ENCODE results near the gene SLC49A3.
"Not testable (repeated sequence)": the region's sequence is repeated elsewhere in the genome, so short reads cannot be mapped to it uniquely, and the experiment has no call there.

SLC49A3 gene

GRCh38 chr4:688854-689681 is at the start of gene SLC49A3:
SLC49A3 (minus strand) TSS chr4:689151; CDS start chr4:689127, 24 bp downstream.
- no peak for DNase-seq (ENCODE audit: low spot score)

DNA sequence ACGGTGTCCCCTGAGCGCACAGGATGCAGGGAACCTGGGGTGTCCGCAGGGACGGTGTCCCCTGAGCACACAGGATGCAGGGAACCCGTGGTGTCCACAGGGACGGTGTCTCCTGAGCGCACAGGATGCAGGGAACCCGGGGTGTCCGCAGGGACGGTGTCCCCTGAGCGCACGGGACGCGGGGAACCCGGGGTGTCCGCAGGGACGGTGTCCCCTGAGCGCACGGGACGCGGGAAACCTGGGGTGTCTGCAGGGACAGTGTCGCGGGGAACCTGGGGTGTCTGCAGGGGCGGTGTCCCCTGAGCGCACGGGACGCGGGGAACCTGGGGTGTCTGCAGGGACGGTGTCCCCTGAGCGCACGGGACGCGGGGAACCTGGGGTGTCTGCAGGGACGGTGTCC is 47.6 kb upstream of the SLC49A3 start:
- not testable (repeated sequence) for DNase-seq (ENCODE audit: low spot score)

- no peak for DNase-seq (ENCODE audit: low spot score)
Measured at GRCh38 chr4:735583-735982, 46.6 kb upstream of the SLC49A3 start.

GRCh38 chr4:734951-735350 is 46.0 kb upstream of the SLC49A3 start:
- no peak for DNase-seq (ENCODE audit: low spot score)

- DNase-seq (ENCODE audit: low spot score): no peak
Measured at GRCh38 chr4:734075-734474, 45.1 kb upstream of the SLC49A3 start.

DNA sequence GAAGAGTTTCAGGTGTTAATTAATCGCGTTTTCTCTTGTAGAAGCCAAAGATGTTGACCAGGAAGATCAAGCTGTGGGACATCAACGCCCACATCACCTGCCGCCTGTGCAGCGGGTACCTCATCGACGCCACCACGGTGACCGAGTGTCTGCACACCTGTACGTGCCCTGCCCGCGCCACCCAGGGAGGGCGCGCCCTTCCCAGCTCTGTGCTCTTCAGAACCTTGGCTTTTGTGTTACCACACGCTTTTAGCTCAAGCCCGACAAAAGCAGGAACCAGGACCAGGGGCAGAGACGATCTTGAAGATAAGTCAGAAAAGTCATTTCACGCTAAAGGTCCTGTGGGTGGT is 44.7 kb upstream of the SLC49A3 start:
- DNase-seq (ENCODE audit: low spot score): no peak

DNA sequence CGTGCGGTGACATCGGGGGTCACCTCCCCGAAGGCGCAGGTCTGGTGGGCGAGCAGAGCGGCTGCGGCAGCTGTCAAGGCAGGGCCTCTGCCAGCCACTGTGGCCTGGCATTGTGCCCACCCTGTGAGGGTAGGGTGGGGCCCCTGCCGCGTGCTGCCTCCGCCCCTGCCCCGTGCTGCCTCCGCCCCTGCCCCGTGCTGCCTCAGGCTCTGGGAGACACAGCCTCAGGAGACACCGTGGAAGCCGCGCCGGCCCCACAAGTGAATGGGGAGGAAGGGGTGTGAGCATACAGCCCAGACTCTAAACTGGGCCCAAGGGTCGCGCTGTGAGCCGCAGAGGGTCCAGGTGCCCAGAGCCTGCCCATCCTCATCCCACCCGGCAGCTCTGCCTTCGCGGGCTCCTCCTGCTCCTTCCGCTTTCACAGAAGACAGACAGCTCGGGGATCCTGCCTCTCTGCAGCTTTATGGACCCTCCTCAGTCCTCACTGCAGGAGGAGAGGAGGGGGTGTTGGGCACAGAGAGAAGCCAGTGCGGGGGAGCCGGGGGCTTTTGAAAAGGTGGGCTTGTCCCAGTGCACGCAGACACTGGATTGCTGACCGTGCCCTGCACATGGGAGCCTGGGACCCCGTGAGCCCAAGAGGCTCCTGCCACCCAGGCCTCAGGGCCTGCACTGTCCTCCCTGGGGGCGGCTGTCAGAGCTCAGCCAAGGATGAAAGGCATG is 44.1 kb upstream of the SLC49A3 start:
- no peak for DNase-seq (ENCODE audit: low spot score)

DNA sequence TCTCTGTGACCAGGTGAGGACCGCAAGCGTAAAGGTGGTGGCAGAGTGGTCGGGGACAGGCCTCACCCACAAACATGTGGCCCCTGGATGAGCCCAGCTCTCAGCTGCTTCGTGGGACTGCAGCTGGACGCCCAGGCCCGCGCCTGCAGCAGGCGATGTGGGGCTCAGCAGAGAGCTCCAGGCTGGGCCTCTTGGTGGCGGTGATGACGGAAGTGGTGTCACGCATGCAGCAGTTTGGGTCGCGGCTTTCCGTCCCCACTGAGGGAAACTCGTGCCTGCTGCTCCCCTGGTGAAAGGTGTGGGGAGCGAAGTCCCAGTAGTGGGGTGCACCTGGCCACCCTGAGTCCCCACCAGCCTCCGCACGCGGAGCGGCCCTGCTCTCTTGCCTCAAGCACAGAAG is 43.5 kb upstream of the SLC49A3 start:
- DNase-seq (ENCODE audit: low spot score): no peak

DNA sequence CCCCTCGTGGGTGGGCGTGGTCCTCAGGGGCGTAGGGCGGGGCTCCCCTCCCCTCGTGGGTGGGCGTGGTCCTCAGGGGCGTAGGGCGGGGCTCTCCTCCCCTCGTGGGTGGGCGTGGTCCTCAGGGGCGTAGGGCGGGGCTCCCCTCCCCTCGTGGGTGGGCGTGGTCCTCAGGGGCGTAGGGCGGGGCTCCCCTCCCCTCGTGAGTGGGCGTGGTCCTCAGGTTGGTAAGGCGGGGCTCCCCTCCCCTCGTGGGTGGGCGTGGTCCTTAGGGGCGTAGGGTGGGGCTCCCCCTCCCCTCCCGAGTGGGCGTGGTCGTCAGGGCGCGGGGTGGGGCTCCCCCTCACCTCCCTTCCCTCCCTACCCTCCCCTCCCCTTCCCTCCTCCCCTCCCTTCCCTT is 43.0 kb upstream of the SLC49A3 start:
- DNase-seq (ENCODE audit: low spot score): not testable (repeated sequence)

- DNase-seq (ENCODE audit: low spot score): not testable (repeated sequence)
Measured at GRCh38 chr4:730946-731904, 42.3 kb upstream of the SLC49A3 start.

DNA sequence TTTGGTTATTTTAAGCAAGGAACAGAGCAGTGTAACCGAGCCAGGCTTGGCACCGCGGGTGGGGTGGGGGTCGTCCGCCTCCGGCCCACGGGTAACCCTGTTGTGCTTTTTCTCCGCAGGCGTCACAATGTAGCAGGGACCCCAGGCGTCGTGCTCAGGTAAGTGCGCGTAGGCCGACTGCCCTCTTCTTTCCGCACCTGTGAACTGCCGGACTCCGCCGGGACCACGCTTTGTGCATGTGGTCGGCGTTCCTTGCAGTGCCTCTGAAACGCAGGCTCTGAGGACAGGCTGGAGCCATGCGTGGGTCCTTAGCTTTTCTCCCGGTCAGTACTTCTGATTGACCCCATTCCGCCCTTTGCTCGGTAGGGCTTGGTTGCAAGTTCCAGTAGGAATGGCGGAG is 41.6 kb upstream of the SLC49A3 start:
- no peak for DNase-seq (ENCODE audit: low spot score)

- no peak for DNase-seq (ENCODE audit: low spot score)
Measured at GRCh38 chr4:729336-730315, 40.7 kb upstream of the SLC49A3 start.

DNA sequence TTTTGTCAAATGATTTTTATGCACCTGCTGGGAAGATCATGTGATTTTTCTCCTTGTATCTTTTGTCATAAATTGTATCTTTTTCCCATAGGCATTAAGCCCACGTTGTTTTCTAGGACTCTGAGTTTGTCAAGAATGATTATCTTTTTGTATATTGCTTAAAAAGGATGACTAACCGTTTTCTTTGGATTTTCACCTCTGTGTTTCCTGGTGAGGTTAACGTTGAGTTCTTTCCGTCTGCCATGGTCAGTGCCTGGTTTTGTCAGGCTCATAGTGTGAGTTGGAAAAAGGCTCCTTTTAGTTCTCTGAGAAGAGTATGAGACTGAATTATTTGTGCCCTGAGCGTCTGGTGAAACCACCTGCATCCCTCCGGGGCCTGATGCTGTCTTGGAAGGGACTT is 38.6 kb upstream of the SLC49A3 start:
- no peak for DNase-seq (ENCODE audit: low spot score)

- no peak for DNase-seq (ENCODE audit: low spot score)
Measured at GRCh38 chr4:726838-727237, 37.9 kb upstream of the SLC49A3 start.

- no peak for DNase-seq (ENCODE audit: low spot score)
Measured at GRCh38 chr4:726235-726787, 37.4 kb upstream of the SLC49A3 start.

DNA sequence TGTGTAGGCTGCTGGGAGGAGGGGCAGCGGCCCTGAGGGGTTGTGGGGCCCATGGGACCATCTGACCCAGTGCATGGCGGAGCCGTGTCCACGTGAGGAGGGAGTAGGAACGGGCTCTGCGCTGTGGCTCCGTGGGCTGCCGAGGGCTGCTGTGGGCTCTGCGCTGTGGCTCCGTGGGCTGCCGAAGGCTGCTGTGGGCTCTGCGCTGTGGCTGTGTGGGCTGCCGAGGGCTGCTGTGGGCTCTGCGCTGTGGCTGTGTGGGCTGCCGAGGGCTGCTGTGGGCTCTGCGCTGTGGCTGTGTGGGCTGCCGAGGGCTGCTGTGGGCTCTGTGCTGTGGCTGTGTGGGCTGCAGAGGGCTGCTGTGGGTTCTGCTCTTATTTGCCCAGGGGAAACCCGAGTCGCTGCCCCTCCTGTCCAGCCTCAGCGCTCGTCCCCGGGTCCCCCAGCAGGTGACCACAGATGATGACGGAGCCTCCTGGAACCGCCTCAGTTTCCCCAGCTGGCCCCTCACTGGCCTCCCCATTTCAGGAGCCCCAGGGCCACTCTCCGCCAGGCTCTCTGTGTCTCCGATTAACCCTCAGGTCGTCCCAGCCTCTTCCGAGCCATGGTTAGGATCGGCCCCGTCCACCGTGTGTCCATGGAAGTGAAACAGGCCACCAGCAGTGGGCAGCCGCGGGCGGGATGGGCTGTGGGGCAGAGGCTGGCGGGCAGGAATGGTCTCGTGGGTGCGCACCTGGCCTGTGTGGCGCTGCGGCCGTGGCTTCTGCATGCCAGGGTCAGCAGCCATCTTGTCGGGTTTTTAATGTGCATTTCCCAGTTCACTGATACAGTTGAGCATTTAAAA is 36.7 kb upstream of the SLC49A3 start:
- DNase-seq (ENCODE audit: low spot score): no peak

- no peak for DNase-seq (ENCODE audit: low spot score)
Measured at GRCh38 chr4:723751-724530, 35.0 kb upstream of the SLC49A3 start.

DNA sequence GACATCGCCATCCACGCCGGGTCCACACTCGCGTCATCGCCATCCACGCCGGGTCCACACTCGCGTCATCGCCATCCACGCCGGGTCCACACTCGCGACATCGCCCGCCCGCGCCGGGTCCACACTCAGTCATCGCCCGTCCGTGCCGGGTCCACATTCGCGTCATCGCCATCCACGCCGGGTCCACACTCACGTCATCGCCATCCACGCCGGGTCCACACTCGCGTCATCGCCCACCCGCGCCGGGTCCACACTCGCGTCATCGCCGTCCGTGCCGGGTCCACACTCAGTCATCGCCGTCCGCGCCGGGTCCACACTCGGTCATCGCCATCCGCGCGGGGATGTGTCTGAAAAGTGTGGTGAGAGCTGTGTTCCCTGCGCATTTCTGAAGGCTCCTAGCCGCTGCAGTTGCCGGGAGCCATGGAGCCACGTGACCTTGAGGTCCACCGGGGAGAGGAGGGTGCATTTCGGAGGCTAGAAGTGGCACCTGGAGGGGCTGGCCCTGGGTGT is 34.0 kb upstream of the SLC49A3 start:
- no peak for DNase-seq (ENCODE audit: low spot score)

GRCh38 chr4:722169-722725 is 33.3 kb upstream of the SLC49A3 start:
- no peak for DNase-seq (ENCODE audit: low spot score)
